GM12878 (cell line): Measurements from ENCODE around the gene TMCO6.
"Not testable (repeated sequence)": the region's sequence is repeated elsewhere in the genome, so short reads cannot be mapped to it uniquely, and the experiment has no call there.

Experiments
- CREM ChIP-seq: IDR thresholded peaks from 2 replicates; pipeline ENCODE4 v1.6.1; 2014; ENCODE audit warnings: antibody characterized with exemption, low read depth
- EP300 ChIP-seq, 2 experiments: fragments of 150-350 bp in 1 of 2; IDR thresholded peaks; 2 replicates each; pipeline ENCODE4 v1.6.1; 2011 to 2012; ENCODE audit warnings: low read depth in 2 of 2, low read length in 2 of 2, borderline replicate concordance in 1 of 2, improper control_type of control experiment in 1 of 2, inconsistent platforms in 1 of 2; ENCODE audit not compliant: control insufficient read depth in 1 of 2
- HDAC2 ChIP-seq: fragments of 200-600 bp; sonication (generic); IDR thresholded peaks from 2 replicates; pipeline ENCODE4 v1.6.1; 2017
- IRF3 ChIP-seq: fragments of 450-650 bp; IDR thresholded peaks from 2 replicates; pipeline ENCODE4 v1.6.1; 2014; ENCODE audit warnings: mild to moderate bottlenecking
- MAX ChIP-seq: IDR thresholded peaks from 2 replicates; pipeline ENCODE4 v1.6.1; 2012; ENCODE audit warnings: low read depth, low read length, improper control_type of control experiment
- POLR2A ChIP-seq: IDR thresholded peaks from 2 replicates; pipeline ENCODE4 v1.6.1; 2011; ENCODE audit warnings: low read depth, mild to moderate bottlenecking, low read length
- POLR2AphosphoS5 ChIP-seq: IDR thresholded peaks from 2 replicates; pipeline ENCODE4 v1.6.1; 2011; ENCODE audit warnings: mild to moderate bottlenecking, low read length, inconsistent platforms
- SMC3 ChIP-seq: IDR thresholded peaks from 2 replicates; pipeline ENCODE4 v1.6.1; 2011; ENCODE audit warnings: low read length, improper control_type of control experiment, borderline replicate concordance
- SUPT20H ChIP-seq: IDR thresholded peaks from 2 replicates; pipeline ENCODE4 v1.6.1; 2011; ENCODE audit warnings: low read depth, mild to moderate bottlenecking, low read length, moderate library complexity, borderline replicate concordance; ENCODE audit not compliant: control insufficient read depth
- SUZ12 ChIP-seq: fragments of 200-600 bp; sonication (generic); IDR thresholded peaks from one replicate; pipeline ENCODE4 v1.6.1; 2018; ENCODE audit warnings: antibody characterized with exemption, mild to moderate bottlenecking; ENCODE audit not compliant: unreplicated experiment
- TAF1 ChIP-seq: IDR thresholded peaks from 2 replicates; pipeline ENCODE4 v1.6.1; 2011; ENCODE audit warnings: mild to moderate bottlenecking, low read depth, low read length, borderline replicate concordance
- TARDBP ChIP-seq: IDR thresholded peaks from 2 replicates; pipeline ENCODE4 v1.6.1; 2016; ENCODE audit warnings: borderline replicate concordance
- ZNF274 ChIP-seq: IDR thresholded peaks from one replicate; pipeline ENCODE4 v1.8.0; 2011; ENCODE audit not compliant: insufficient read length, insufficient read depth

GRCh38 chr5:140638898-140639147, 428 bp upstream of the TMCO6 start:
- not testable (repeated sequence) for TF ChIP-seq SMC3; SUPT20H; POLR2A; HDAC2; CREM; POLR2AphosphoS5; TARDBP; SUZ12; ZNF274; IRF3; TAF1; MAX; EP300 (IDR thresholded peaks at IDR 0.05; ENCODE audit: borderline replicate concordance in 1 of 2, control insufficient read depth in 1 of 2, low read depth in 2 of 2, low read length in 2 of 2)
